ENCODE results near the gene LONRF2. TPM values are rescaled to one million over a fixed set of nuclear protein-coding genes. Genes with fewer than 3 reads are reported as not detected.

The LONRF2 gene
- total and polyA plus RNA-seq, 2 experiments from 2014 or later, result 0.69 to 1.9 TPM

DNA sequence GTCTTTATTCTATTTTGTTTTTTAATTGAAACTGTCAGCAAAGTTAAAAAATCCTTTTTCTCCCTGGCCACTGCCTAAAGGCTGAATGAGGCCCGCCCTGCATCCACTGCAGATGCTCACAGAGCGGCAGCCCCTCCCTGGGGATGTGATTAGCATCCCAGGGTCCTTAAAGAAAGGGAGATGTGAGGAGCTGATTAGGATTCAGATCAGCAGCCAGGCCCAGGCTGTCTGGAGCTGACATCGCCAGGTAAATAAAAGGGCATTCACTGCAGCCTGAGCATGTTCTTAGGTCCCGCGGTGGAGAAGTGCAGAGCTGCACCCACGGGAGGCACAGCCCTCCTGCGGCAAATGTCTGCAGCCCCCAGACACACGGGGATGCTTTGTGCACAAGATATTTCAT is 83.8 kb downstream of the LONRF2 start:
- H3K4me2 ChIP-seq, result no peak overlapping the region

DNA sequence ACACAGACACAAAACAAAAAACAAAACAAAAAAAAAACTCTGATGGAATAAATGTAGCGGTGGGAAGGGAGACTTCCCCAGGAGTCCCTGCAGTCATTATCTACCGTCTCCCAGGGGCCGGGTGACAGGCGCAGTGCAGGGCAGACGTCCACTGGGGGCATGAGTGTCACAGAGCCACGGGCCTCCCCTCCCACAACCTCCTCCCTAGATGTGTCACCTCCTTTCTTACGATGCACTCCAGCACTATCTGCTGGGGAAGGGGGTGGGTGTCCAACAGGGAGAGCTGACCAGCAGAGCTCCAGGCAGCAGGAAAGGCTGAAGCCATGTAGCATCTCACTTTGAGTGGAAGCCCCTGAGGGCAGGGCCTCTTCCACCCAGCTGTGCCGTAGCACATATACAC is 84.5 kb downstream of the LONRF2 start:
- TF ChIP-seq EZH2phosphoT487 (IDR thresholded peaks at IDR 0.05; ENCODE audit: low read depth, severe bottlenecking, unreplicated experiment), result no peak
- TF ChIP-seq, protein P1, sequence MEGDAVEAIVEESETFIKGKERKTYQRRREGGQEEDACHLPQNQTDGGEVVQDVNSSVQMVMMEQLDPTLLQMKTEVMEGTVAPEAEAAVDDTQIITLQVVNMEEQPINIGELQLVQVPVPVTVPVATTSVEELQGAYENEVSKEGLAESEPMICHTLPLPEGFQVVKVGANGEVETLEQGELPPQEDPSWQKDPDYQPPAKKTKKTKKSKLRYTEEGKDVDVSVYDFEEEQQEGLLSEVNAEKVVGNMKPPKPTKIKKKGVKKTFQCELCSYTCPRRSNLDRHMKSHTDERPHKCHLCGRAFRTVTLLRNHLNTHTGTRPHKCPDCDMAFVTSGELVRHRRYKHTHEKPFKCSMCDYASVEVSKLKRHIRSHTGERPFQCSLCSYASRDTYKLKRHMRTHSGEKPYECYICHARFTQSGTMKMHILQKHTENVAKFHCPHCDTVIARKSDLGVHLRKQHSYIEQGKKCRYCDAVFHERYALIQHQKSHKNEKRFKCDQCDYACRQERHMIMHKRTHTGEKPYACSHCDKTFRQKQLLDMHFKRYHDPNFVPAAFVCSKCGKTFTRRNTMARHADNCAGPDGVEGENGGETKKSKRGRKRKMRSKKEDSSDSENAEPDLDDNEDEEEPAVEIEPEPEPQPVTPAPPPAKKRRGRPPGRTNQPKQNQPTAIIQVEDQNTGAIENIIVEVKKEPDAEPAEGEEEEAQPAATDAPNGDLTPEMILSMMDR (IDR thresholded peaks at IDR 0.05; ENCODE audit: poor library complexity), result no peak
- TF ChIP-seq EZH2 (IDR thresholded peaks at IDR 0.05; ENCODE audit: borderline replicate concordance), result no peak
- H3K79me2 ChIP-seq, result no peaks in the 10 kb centered on the region
- no peaks in the 10 kb centered on the region for H3K9me2 ChIP-seq (replicated peaks; ENCODE audit: insufficient read depth)
- no peak overlapping the region for H2AFZ ChIP-seq
- DNase-seq (ENCODE audit: low spot score), result no peak
- peaks cover 18% of the 10 kb centered on the region for H3K4me1 ChIP-seq (ENCODE audit: insufficient read depth)
- no peak overlapping the region for H3K4me3 ChIP-seq
- H3K4me2 ChIP-seq, result no peak overlapping the region
- no peaks in the 10 kb centered on the region for H4K20me1 ChIP-seq (ENCODE audit: insufficient read depth, poor library complexity, severe bottlenecking)
- H3K27ac ChIP-seq, result no peak overlapping the region
- H3K9me3 ChIP-seq (ENCODE audit: low read depth), result no peaks in the 10 kb centered on the region
- no peaks in the 10 kb centered on the region for H3K27me3 ChIP-seq
- no peaks in the 10 kb centered on the region for H3K36me3 ChIP-seq (replicated peaks; ENCODE audit: insufficient read depth, low read depth)
- WGBS (ENCODE audit: low lambda C conversion rate, missing lambda C conversion rate), result 72% methylated on average over 8 of the region's 8 CpGs

More for the DNA sequence above, 83.8 kb downstream of the LONRF2 start:
- H3K27ac ChIP-seq, result no peak overlapping the region
- peaks cover 19% of the 10 kb centered on the region for H3K4me1 ChIP-seq (ENCODE audit: insufficient read depth)
- H4K20me1 ChIP-seq (ENCODE audit: insufficient read depth, poor library complexity, severe bottlenecking), result no peaks in the 10 kb centered on the region
- H3K36me3 ChIP-seq (replicated peaks; ENCODE audit: insufficient read depth, low read depth), result no peaks in the 10 kb centered on the region
- H3K9me3 ChIP-seq (ENCODE audit: low read depth), result no peaks in the 10 kb centered on the region
- H3K79me2 ChIP-seq, result no peaks in the 10 kb centered on the region
- 73% methylated on average over 8 of the region's 8 CpGs for WGBS (ENCODE audit: low lambda C conversion rate, missing lambda C conversion rate)
- no peak overlapping the region for H2AFZ ChIP-seq
- no peak for TF ChIP-seq EZH2phosphoT487 (IDR thresholded peaks at IDR 0.05; ENCODE audit: low read depth, severe bottlenecking, unreplicated experiment)
- no peak for TF ChIP-seq EZH2 (IDR thresholded peaks at IDR 0.05; ENCODE audit: borderline replicate concordance)
- TF ChIP-seq, protein P1 (IDR thresholded peaks at IDR 0.05; ENCODE audit: poor library complexity), result no peak
- no peak for DNase-seq (ENCODE audit: low spot score)
- H3K27me3 ChIP-seq, result no peaks in the 10 kb centered on the region
- H3K4me3 ChIP-seq, result no peak overlapping the region
- no peaks in the 10 kb centered on the region for H3K9me2 ChIP-seq (replicated peaks; ENCODE audit: insufficient read depth)

DNA sequence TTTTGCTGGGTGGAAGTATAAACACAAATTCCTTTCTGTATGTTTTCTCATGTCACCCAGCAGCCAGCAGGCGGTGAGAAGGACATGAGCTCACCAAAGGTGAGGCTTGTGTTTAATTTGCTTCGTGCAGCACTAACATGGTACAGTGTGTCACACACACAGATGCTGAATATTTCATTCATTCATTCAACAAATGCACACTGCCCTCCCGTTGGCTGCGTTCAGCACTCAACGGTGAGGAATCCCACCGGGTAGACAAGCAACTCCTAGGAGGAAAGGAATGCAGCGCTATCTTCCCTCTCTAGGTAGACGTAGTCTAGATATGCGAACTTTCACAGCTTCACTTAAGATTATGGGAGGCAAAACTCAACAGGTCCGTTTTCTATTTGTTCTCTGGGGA is 85.1 kb downstream of the LONRF2 start:
- no peak for DNase-seq (ENCODE audit: low spot score)
- no peaks in the 10 kb centered on the region for H3K9me2 ChIP-seq (replicated peaks; ENCODE audit: insufficient read depth)
- TF ChIP-seq, protein P1 (IDR thresholded peaks at IDR 0.05; ENCODE audit: poor library complexity), result no peak
- TF ChIP-seq EZH2phosphoT487 (IDR thresholded peaks at IDR 0.05; ENCODE audit: low read depth, severe bottlenecking, unreplicated experiment) (no peak), EZH2 (IDR thresholded peaks at IDR 0.05; ENCODE audit: borderline replicate concordance) (no peak)

GRCh38 chr2:100236166-100236565 is 86.1 kb downstream of the LONRF2 start:
- H3K27ac ChIP-seq, result no peak overlapping the region

More for the DNA sequence above, 85.1 kb downstream of the LONRF2 start:
- no peak overlapping the region for H3K4me2 ChIP-seq
- no peaks in the 10 kb centered on the region for H4K20me1 ChIP-seq (ENCODE audit: insufficient read depth, poor library complexity, severe bottlenecking)
- H3K9me3 ChIP-seq (ENCODE audit: low read depth), result no peaks in the 10 kb centered on the region
- H3K79me2 ChIP-seq, result no peaks in the 10 kb centered on the region
- no peak overlapping the region for H2AFZ ChIP-seq
- peaks cover 13% of the 10 kb centered on the region for H3K4me1 ChIP-seq (ENCODE audit: insufficient read depth)
- H3K27me3 ChIP-seq, result no peaks in the 10 kb centered on the region
- WGBS (ENCODE audit: low lambda C conversion rate, missing lambda C conversion rate), result 53% methylated on average over 10 of the region's 10 CpGs
- no peak overlapping the region for H3K27ac ChIP-seq
- H3K4me3 ChIP-seq, result no peak overlapping the region
- H3K36me3 ChIP-seq (replicated peaks; ENCODE audit: insufficient read depth, low read depth), result no peaks in the 10 kb centered on the region

More at GRCh38 chr2:100236166-100236565, 86.1 kb downstream of the LONRF2 start:
- H3K36me3 ChIP-seq (replicated peaks; ENCODE audit: insufficient read depth, low read depth), result no peaks in the 10 kb centered on the region
- WGBS (ENCODE audit: low lambda C conversion rate, missing lambda C conversion rate), result 93% methylated on average over 6 of the region's 6 CpGs
- H3K79me2 ChIP-seq, result no peaks in the 10 kb centered on the region
- H3K4me1 ChIP-seq (ENCODE audit: insufficient read depth), result peaks cover 13% of the 10 kb centered on the region
- no peak overlapping the region for H3K4me2 ChIP-seq
- DNase-seq (ENCODE audit: low spot score), result no peak
- no peak overlapping the region for H3K4me3 ChIP-seq
- no peaks in the 10 kb centered on the region for H3K27me3 ChIP-seq
- no peak overlapping the region for H2AFZ ChIP-seq
- no peak for TF ChIP-seq EZH2phosphoT487 (IDR thresholded peaks at IDR 0.05; ENCODE audit: low read depth, severe bottlenecking, unreplicated experiment)
- TF ChIP-seq EZH2 (IDR thresholded peaks at IDR 0.05; ENCODE audit: borderline replicate concordance), result no peak
- TF ChIP-seq, protein P1 (IDR thresholded peaks at IDR 0.05; ENCODE audit: poor library complexity), result no peak
- no peaks in the 10 kb centered on the region for H4K20me1 ChIP-seq (ENCODE audit: insufficient read depth, poor library complexity, severe bottlenecking)
- no peaks in the 10 kb centered on the region for H3K9me2 ChIP-seq (replicated peaks; ENCODE audit: insufficient read depth)
- H3K9me3 ChIP-seq (ENCODE audit: low read depth), result no peaks in the 10 kb centered on the region

Measured in hepatocyte (in vitro differentiated cells).